ENCODE data around the gene IFITM1.
"Not testable (repeated sequence)": the region's sequence is repeated elsewhere in the genome, so short reads cannot be mapped to it uniquely, and the experiment has no call there.

IFITM1 gene

GRCh38 chr11:307766-308708 is 5.8 kb upstream of the IFITM1 start, which contains the start of gene IFITM2:
TSS of gene IFITM2 (plus strand) at chr11:307816. CDS start at chr11:308193, 377 bp downstream.
- TF ChIP-seq CTCF (IDR thresholded peaks at IDR 0.05): not testable (repeated sequence)

- TF ChIP-seq CTCF (IDR thresholded peaks at IDR 0.05): no peak
Observed at GRCh38 chr11:312092-312816, 1.6 kb upstream of the IFITM1 start.

- no peak for TF ChIP-seq CTCF (IDR thresholded peaks at IDR 0.05)
Observed at GRCh38 chr11:313304-313786, 495 bp upstream of the IFITM1 start.

GRCh38 chr11:315051-315481 is 1.2 kb downstream of the IFITM1 start:
- TF ChIP-seq CTCF (IDR thresholded peaks at IDR 0.05): no peak

- TF ChIP-seq CTCF (IDR thresholded peaks at IDR 0.05): no peak
Observed at GRCh38 chr11:315516-315994, 1.7 kb downstream of the IFITM1 start.

- TF ChIP-seq CTCF (IDR thresholded peaks at IDR 0.05): no peak
Observed at GRCh38 chr11:316031-316701, 2.3 kb downstream of the IFITM1 start.

GRCh38 chr11:316891-317301 is 3.1 kb downstream of the IFITM1 start:
- no peak for TF ChIP-seq CTCF (IDR thresholded peaks at IDR 0.05)
